DOHH2 (cell line): ENCODE results near the gene DCAF4.

Experiments used
- H3F3A ChIP-seq: fragments of 200-600 bp; sonication (generic), shearing (Covaris generic); 2 replicates; pipeline ENCODE4 v1.6.0; 2016; ENCODE audit warnings: antibody characterized with exemption, mild to moderate bottlenecking; ENCODE audit not compliant: control insufficient read depth, insufficient read depth
- H3K27ac ChIP-seq: fragments of 200-600 bp; sonication (generic); 2 replicates; pipeline ENCODE4 v1.5.1; 2014; ENCODE audit warnings: low read depth, mild to moderate bottlenecking, low read length, moderate library complexity
- H3K27me3 ChIP-seq: fragments of 200-600 bp; sonication (generic); 2 replicates; pipeline ENCODE4 v1.6.1; 2014; ENCODE audit warnings: mild to moderate bottlenecking, low read length, mixed read lengths; ENCODE audit not compliant: control insufficient read depth
- H3K36me3 ChIP-seq: fragments of 200-600 bp; sonication (generic); 2 replicates; pipeline ENCODE4 v1.6.1; 2014; ENCODE audit warnings: mild to moderate bottlenecking, low read length, moderate library complexity, mixed read lengths; ENCODE audit not compliant: control insufficient read depth
- H3K4me1 ChIP-seq: fragments of 200-600 bp; sonication (generic); 2 replicates; pipeline ENCODE4 v1.6.1; 2014; ENCODE audit warnings: mild to moderate bottlenecking, low read length, mixed read lengths; ENCODE audit not compliant: control insufficient read depth
- H3K4me2 ChIP-seq: fragments of 200-600 bp; sonication (generic); 2 replicates; pipeline ENCODE4 v1.6.0; 2014; ENCODE audit warnings: mild to moderate bottlenecking, low read length, moderate library complexity
- H3K4me3 ChIP-seq: fragments of 200-600 bp; sonication (generic); 2 replicates; pipeline ENCODE4 v1.5.1; 2014; ENCODE audit warnings: mild to moderate bottlenecking, low read length, mixed read lengths
- H3K79me2 ChIP-seq: fragments of 200-600 bp; sonication (generic); 2 replicates; pipeline ENCODE4 v1.6.1; 2014; ENCODE audit warnings: mild to moderate bottlenecking, low read length, mixed read lengths; ENCODE audit not compliant: control insufficient read depth
- H3K9me2 ChIP-seq: fragments of 200-600 bp; sonication (generic); replicated peaks from 2 replicates; pipeline ENCODE4 v1.6.1; 2014; ENCODE audit warnings: mild to moderate bottlenecking, low read length, mixed read lengths; ENCODE audit not compliant: control insufficient read depth
- H3K9me3 ChIP-seq: fragments of 200-600 bp; sonication (generic); 2 replicates; pipeline ENCODE4 v1.6.1; 2014; ENCODE audit warnings: antibody characterized with exemption, low read length, mixed read lengths; ENCODE audit not compliant: control insufficient read depth, insufficient read depth
- H4K20me1 ChIP-seq: fragments of 200-600 bp; sonication (generic); 2 replicates; pipeline ENCODE4 v1.6.0; 2014; ENCODE audit warnings: low read depth, mild to moderate bottlenecking, antibody characterized with exemption, low read length, moderate library complexity; ENCODE audit not compliant: control insufficient read depth, insufficient read depth
- EZH2phosphoT487 ChIP-seq: fragments of 200-600 bp; sonication (generic); IDR thresholded peaks from 2 replicates; pipeline ENCODE4 v1.6.1; 2017; ENCODE audit warnings: borderline replicate concordance, mild to moderate bottlenecking, antibody characterized with exemption, low read length, moderate library complexity, mixed read lengths
- TF ChIP-seq, protein P1 (sequence below): fragments of 200-600 bp; sonication (generic); IDR thresholded peaks from one replicate; pipeline ENCODE4 v1.5.1; 2014; ENCODE audit warnings: antibody characterized with exemption, mild to moderate bottlenecking, low read depth, low read length; ENCODE audit not compliant: poor library complexity, severe bottlenecking

The DCAF4 gene

DNA sequence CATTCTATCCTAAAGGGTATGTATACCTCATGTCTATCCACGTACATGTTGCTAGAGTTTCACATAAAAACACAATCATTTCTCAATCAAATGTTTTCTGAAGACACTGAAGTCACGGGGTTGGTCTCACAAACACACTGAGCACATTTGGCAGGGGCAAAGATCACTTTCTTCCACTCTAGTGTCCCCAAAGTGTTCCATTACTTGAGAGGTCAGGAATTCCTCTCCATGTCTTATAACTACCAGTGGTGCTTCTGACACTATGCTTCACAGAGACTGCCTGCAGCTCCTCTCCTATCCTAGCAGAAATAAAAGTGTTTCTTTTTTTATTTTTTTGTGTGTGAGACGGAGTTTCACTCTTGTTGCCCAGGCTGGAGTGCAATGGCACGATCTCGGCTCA is 81.6 kb downstream of the DCAF4 start:
- H3K79me2 ChIP-seq: no peaks in the 10 kb centered on the region
- H3K4me1 ChIP-seq: no peaks in the 10 kb centered on the region
- H3K9me3 ChIP-seq: no peaks in the 10 kb centered on the region
- no peak overlapping the region for H3K27ac ChIP-seq
- no peaks in the 10 kb centered on the region for H3K27me3 ChIP-seq
- no peaks in the 10 kb centered on the region for H3F3A ChIP-seq
- H4K20me1 ChIP-seq: no peaks in the 10 kb centered on the region
- no peaks in the 10 kb centered on the region; the same call in 1 of the 2 replicates for H3K36me3 ChIP-seq
- no peak for TF ChIP-seq EZH2phosphoT487
- TF ChIP-seq, protein P1, sequence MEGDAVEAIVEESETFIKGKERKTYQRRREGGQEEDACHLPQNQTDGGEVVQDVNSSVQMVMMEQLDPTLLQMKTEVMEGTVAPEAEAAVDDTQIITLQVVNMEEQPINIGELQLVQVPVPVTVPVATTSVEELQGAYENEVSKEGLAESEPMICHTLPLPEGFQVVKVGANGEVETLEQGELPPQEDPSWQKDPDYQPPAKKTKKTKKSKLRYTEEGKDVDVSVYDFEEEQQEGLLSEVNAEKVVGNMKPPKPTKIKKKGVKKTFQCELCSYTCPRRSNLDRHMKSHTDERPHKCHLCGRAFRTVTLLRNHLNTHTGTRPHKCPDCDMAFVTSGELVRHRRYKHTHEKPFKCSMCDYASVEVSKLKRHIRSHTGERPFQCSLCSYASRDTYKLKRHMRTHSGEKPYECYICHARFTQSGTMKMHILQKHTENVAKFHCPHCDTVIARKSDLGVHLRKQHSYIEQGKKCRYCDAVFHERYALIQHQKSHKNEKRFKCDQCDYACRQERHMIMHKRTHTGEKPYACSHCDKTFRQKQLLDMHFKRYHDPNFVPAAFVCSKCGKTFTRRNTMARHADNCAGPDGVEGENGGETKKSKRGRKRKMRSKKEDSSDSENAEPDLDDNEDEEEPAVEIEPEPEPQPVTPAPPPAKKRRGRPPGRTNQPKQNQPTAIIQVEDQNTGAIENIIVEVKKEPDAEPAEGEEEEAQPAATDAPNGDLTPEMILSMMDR: no peak
- no peak overlapping the region for H3K4me3 ChIP-seq
- no peaks in the 10 kb centered on the region for H3K9me2 ChIP-seq
- H3K4me2 ChIP-seq: no peak overlapping the region

DNA sequence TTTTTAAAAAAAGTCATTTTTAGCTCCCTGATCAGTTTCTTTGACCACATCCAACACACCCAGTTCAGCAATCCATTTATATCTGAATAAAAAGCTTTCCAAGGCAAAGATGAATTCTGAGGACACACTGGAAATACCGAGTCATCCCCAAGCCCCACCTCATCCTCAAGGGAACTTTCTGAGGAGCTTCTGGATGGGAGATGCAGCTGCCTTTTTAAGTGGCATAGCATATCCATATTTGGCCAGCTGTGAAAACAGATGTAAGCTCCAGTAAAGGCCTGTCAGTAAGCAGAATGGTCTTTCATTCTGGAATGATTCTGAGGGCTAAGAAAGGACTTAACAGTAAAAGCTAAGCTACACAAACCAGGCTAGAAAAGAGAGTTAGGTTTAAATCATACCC is 82.2 kb downstream of the DCAF4 start:
- TF ChIP-seq, protein P1: no peak
- TF ChIP-seq EZH2phosphoT487: no peak
- H3K4me1 ChIP-seq: no peaks in the 10 kb centered on the region
- no peaks in the 10 kb centered on the region for H3K9me3 ChIP-seq
- no peaks in the 10 kb centered on the region for H4K20me1 ChIP-seq
- H3K4me3 ChIP-seq: no peak overlapping the region
- no peaks in the 10 kb centered on the region for H3F3A ChIP-seq
- no peaks in the 10 kb centered on the region; the same call in 1 of the 2 replicates for H3K36me3 ChIP-seq
- H3K4me2 ChIP-seq: no peak overlapping the region
- no peak overlapping the region for H3K27ac ChIP-seq
- H3K27me3 ChIP-seq: no peaks in the 10 kb centered on the region
- no peaks in the 10 kb centered on the region for H3K9me2 ChIP-seq
- H3K79me2 ChIP-seq: no peaks in the 10 kb centered on the region
